ENCODE data around the gene NFKBIA. TPM values are rescaled to one million over a fixed set of nuclear protein-coding genes. Genes with fewer than 3 reads are reported as not detected.

NFKBIA gene
- total and polyA plus RNA-seq, 4 donors: 46.9 to 204 (median 86.3) TPM

DNA sequence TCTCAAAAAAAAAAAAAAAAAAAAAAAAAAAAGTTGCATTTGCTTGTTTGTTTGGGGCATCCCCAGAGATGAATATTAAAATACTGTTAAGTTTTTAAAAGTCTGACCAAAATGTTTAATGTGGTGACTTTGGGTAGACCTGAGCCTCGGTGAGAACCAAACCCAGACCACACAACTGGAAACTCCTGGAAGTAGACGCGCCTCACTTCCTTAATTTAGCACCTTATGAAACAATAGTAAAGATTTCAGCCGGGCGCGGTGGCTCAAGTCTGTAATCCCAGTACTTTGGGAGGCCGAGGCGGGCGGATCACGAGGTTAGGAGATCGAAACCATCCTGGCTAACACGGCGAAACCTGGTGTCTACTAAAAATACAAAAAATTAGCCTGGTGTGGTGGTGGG lies 9.3 kb downstream of the NFKBIA start:
- peaks cover 0 to 9% (median 4%) of the 10 kb centered on the region in 4 donors for H3K4me1 ChIP-seq (ENCODE audit: control insufficient read depth in 4 of 4, insufficient read depth in 4 of 4, low read length in 3 of 4)
- no peak overlapping the region for H3K9ac ChIP-seq (ENCODE audit: low read depth in 1 of 2, low read length in 2 of 2)
- peaks cover 0 to 6% (median 2%) of the 10 kb centered on the region in 4 donors for H3K36me3 ChIP-seq (ENCODE audit: control insufficient read depth in 4 of 4, insufficient read depth in 3 of 4, low read depth in 1 of 4, low read length in 3 of 4)
- no peak for DNase-seq (ENCODE audit: low spot score)
- H3K27ac ChIP-seq (ENCODE audit: low read depth in 1 of 2, low read length in 2 of 2): no peak overlapping the region
- 93% methylated on average over 13 of the region's 13 CpGs for WGBS
- H3K27me3 ChIP-seq (ENCODE audit: control insufficient read depth in 4 of 4, insufficient read depth in 4 of 4, low read length in 3 of 4): no peaks in the 10 kb centered on the region
- H3K9me3 ChIP-seq (ENCODE audit: control insufficient read depth in 4 of 4, low read length in 3 of 4): no peaks in the 10 kb centered on the region
- no peak overlapping the region for H3K4me3 ChIP-seq (ENCODE audit: low read depth in 1 of 3, low read length in 3 of 3)
- TF ChIP-seq, protein P1, sequence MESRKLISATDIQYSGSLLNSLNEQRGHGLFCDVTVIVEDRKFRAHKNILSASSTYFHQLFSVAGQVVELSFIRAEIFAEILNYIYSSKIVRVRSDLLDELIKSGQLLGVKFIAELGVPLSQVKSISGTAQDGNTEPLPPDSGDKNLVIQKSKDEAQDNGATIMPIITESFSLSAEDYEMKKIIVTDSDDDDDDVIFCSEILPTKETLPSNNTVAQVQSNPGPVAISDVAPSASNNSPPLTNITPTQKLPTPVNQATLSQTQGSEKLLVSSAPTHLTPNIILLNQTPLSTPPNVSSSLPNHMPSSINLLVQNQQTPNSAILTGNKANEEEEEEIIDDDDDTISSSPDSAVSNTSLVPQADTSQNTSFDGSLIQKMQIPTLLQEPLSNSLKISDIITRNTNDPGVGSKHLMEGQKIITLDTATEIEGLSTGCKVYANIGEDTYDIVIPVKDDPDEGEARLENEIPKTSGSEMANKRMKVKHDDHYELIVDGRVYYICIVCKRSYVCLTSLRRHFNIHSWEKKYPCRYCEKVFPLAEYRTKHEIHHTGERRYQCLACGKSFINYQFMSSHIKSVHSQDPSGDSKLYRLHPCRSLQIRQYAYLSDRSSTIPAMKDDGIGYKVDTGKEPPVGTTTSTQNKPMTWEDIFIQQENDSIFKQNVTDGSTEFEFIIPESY (IDR thresholded peaks at IDR 0.05): no peak
- TF ChIP-seq TAF1 (conservative IDR thresholded peaks at IDR 0.05) (no peak), HNF4A (conservative IDR thresholded peaks at IDR 0.05) (no peak), NR2F2 (IDR thresholded peaks at IDR 0.05) (no peak), EGR1 (IDR thresholded peaks at IDR 0.05; ENCODE audit: low read depth in 2 of 2) (no peak), HNF4G (IDR thresholded peaks at IDR 0.05) (no peak), RXRA (IDR thresholded peaks at IDR 0.05) (no peak), GABPA (IDR thresholded peaks at IDR 0.05 in 1 of 2, conservative IDR thresholded peaks at IDR 0.05 in 1 of 2) (no peak), JUND (IDR thresholded peaks at IDR 0.05) (no peak), FOXA1 (IDR thresholded peaks at IDR 0.05) (no peak), RAD21 (IDR thresholded peaks at IDR 0.05) (no peak), YY1 (IDR thresholded peaks at IDR 0.05) (no peak), FOXA2 (IDR thresholded peaks at IDR 0.05) (no peak), SP1 (IDR thresholded peaks at IDR 0.05) (no peak)
- TF ChIP-seq, protein P2, sequence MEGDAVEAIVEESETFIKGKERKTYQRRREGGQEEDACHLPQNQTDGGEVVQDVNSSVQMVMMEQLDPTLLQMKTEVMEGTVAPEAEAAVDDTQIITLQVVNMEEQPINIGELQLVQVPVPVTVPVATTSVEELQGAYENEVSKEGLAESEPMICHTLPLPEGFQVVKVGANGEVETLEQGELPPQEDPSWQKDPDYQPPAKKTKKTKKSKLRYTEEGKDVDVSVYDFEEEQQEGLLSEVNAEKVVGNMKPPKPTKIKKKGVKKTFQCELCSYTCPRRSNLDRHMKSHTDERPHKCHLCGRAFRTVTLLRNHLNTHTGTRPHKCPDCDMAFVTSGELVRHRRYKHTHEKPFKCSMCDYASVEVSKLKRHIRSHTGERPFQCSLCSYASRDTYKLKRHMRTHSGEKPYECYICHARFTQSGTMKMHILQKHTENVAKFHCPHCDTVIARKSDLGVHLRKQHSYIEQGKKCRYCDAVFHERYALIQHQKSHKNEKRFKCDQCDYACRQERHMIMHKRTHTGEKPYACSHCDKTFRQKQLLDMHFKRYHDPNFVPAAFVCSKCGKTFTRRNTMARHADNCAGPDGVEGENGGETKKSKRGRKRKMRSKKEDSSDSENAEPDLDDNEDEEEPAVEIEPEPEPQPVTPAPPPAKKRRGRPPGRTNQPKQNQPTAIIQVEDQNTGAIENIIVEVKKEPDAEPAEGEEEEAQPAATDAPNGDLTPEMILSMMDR (IDR thresholded peaks at IDR 0.05; ENCODE audit: low read depth, low read length, missing input control): no peak
- TF ChIP-seq, protein P3, sequence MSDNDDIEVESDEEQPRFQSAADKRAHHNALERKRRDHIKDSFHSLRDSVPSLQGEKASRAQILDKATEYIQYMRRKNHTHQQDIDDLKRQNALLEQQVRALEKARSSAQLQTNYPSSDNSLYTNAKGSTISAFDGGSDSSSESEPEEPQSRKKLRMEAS (IDR thresholded peaks at IDR 0.05): no peak
- TF ChIP-seq, protein P4, sequence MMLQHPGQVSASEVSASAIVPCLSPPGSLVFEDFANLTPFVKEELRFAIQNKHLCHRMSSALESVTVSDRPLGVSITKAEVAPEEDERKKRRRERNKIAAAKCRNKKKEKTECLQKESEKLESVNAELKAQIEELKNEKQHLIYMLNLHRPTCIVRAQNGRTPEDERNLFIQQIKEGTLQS (IDR thresholded peaks at IDR 0.05): no peak
- TF ChIP-seq, protein P5, sequence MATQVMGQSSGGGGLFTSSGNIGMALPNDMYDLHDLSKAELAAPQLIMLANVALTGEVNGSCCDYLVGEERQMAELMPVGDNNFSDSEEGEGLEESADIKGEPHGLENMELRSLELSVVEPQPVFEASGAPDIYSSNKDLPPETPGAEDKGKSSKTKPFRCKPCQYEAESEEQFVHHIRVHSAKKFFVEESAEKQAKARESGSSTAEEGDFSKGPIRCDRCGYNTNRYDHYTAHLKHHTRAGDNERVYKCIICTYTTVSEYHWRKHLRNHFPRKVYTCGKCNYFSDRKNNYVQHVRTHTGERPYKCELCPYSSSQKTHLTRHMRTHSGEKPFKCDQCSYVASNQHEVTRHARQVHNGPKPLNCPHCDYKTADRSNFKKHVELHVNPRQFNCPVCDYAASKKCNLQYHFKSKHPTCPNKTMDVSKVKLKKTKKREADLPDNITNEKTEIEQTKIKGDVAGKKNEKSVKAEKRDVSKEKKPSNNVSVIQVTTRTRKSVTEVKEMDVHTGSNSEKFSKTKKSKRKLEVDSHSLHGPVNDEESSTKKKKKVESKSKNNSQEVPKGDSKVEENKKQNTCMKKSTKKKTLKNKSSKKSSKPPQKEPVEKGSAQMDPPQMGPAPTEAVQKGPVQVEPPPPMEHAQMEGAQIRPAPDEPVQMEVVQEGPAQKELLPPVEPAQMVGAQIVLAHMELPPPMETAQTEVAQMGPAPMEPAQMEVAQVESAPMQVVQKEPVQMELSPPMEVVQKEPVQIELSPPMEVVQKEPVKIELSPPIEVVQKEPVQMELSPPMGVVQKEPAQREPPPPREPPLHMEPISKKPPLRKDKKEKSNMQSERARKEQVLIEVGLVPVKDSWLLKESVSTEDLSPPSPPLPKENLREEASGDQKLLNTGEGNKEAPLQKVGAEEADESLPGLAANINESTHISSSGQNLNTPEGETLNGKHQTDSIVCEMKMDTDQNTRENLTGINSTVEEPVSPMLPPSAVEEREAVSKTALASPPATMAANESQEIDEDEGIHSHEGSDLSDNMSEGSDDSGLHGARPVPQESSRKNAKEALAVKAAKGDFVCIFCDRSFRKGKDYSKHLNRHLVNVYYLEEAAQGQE (IDR thresholded peaks at IDR 0.05): no peak

All from liver (tissue), 9 donors.